HG03432 (cell line): ENCODE results near the gene RET.

Experiments
- ATAC-seq: cut with Tn5 transposase; IDR thresholded peaks from one replicate; pipeline ENCODE4 v1.9.1; 2021; ENCODE audit warnings: mild to moderate bottlenecking, moderate library complexity; ENCODE audit not compliant: unreplicated experiment

RET gene

GRCh38 chr10:43061331-43061730, 15.5 kb upstream of the RET start:
- no peak for ATAC-seq

- no peak for ATAC-seq
Observed at GRCh38 chr10:43061760-43062159, 15.1 kb upstream of the RET start.

GRCh38 chr10:43062402-43063160, 14.3 kb upstream of the RET start:
- no peak for ATAC-seq

- no peak for ATAC-seq
Observed at GRCh38 chr10:43064331-43065075, 12.4 kb upstream of the RET start.

DNA sequence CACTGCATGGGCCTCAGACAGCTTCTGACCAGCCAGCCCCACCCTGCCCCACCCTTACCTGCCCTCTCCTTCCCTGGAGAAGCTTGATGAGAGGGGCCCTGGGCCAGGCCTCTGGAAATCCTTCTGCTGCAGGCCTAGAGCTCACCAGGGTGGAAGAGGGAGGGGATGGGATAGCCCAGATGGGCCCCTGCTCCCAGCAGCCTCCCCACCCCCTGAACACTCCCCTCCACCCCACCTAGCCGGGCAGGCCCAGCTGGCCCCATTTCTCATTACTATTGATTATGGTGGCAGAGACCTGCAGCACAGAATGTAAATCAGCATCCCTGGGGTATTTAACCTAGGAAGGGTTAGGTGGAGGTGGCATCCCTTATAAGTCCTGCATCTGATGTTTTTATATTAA, 11.6 kb upstream of the RET start:
- no peak for ATAC-seq

DNA sequence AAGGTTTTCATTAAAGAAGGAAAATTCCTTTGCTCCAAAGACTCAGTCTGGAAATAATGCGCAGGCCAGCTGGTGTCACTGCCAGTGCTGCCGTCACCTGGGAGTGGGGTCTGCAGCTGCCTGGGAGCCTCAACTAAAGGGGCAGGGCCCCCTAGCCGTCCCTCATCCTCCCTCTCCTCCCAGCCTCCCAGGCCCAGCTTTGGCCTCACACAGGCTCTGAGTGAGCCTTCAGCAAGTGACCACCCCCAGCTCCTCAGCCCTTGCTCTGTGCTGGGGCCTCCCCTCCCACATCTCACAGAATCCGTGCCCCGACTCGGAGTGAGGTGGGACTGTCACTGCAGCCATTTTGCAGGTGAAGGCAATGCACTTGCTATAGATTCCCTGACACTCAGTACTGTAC, 11.1 kb upstream of the RET start:
- no peak for ATAC-seq

DNA sequence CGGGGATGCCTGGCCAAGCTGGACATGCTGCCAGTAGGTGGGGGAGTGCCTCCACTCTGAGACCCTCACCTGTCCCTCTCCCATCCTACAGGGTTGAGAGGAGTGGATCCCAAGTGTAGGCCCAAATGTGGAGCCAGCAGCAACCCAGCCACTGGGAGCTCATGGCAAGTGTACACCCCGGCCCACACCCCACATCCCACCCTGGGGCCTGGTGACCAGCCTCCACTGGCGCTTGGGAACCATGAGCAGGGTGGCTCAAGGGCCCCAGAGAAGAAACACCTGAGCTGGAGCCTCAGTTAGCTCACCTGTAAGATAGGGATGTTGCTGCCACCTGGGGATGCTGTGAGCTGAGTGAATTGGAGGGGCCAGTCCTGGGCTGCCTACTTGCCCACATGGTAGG, 10.4 kb upstream of the RET start:
- ATAC-seq = no peak

- no peak for ATAC-seq
Observed at GRCh38 chr10:43067391-43068135, 9.3 kb upstream of the RET start.

DNA sequence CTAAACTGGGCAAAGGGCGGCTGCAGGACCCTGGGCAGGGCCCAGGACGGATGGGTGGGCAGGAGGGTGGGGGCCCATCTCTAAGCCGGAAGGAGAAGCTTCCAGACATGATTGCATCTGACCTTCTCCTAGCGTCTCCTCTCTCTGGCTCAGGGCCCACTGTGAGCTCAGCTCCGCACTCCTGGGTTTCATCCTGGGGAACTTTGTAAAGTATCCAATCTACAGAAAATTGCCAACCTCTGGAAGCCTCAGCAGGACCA, 8.8 kb upstream of the RET start:
- no peak for ATAC-seq

DNA sequence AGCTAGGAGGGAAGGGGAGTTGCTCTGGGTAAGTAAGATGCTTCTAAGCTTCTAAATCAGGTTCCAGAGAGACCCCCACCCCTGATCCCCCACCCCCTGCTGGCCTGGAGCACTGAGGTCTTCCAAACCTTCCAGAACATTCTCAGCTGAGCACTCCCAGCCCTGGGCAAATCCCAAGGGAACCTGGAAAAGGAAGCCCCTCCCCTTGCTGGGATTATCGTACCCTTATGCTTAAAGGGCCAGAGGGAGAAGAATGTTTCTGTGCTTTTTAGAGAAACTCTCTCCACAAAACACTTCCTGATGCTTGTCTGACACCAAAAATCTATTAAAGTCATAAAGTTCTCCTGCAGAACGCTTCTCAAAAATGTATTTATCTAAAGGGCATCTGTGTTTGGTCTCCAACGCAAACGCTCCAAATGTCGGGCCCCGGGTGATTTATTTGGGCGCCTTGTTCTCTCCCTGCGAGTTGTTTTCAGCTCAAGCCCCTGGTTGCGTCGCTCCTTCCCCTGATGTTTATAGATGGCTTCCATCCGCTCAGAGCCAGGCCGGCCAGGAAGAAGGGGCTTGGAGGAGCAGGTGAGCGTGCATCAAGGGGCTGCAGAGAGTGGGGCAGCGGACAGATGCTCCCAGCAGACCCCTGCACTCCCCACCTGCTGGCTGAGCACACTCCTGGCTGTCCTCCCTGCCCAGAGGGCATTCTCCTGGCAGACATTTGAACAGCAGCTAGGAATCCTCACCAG, 8.2 kb upstream of the RET start:
- ATAC-seq = no peak

DNA sequence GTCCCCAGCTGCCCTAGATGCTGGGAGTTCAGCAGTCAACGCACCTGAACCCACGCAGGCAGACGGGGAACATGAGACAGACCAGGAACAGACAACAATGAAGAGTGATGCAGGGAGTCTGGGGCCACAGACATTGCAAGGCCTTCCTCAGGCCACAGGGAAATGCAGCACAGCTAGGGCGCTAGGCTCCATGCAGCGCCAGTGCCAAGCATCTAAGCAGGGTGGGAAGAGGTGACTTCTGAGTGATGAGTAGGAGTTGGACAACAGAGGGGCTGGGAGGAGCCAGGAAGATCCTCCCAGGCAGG, 7.7 kb upstream of the RET start:
- no peak for ATAC-seq

- ATAC-seq = no peak
Observed at GRCh38 chr10:43069579-43069978, 7.3 kb upstream of the RET start.

DNA sequence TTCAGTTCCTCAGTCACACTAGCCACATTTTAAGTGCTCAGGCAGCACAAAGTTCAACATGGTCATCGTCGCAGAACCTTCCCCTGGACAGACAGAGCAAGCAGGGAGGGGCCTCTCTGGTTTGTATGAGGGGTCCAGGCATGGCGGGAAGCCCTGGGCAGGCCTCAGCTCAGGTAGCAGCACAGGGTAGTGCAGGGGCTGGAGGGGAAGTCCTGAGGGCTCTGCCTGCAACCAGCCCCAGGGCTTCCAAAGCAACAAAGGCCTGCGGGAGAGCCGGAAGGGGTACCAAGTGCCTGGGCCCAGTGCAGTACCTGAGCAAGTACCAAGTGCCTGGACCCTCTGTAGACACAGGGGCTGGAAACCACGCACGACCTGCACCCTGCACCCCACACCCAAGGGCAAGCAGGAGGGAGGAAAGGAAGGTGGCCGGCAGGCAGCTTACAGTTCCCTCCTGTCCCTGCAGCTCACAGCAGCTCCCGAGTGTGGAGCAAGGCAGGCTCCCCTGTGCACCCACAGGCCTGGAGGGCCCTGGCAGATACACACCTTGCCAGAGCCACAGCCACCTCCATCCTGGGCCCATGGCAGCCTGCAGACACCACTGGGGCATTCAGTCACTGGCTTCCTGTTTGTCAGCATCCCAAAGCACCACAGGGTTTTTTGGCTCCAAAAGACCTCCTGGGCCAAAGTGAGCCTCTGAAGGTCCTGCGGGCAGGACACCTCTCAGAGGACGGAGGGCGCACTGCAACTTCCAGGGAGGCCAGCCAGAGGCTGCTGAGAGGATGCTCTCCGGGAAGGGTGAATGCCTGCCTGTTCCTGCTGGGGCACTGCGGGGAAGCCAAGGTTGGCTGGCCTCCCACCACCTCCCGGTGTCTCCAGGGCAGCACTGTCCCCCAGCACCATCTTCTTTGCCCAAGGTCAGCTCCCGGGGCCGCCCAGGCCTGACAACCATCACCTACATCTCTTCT, 6.5 kb upstream of the RET start:
- ATAC-seq = no peak

- no peak for ATAC-seq
Observed at GRCh38 chr10:43071865-43072650, 4.8 kb upstream of the RET start.

GRCh38 chr10:43073191-43073590, 3.7 kb upstream of the RET start:
- no peak for ATAC-seq

DNA sequence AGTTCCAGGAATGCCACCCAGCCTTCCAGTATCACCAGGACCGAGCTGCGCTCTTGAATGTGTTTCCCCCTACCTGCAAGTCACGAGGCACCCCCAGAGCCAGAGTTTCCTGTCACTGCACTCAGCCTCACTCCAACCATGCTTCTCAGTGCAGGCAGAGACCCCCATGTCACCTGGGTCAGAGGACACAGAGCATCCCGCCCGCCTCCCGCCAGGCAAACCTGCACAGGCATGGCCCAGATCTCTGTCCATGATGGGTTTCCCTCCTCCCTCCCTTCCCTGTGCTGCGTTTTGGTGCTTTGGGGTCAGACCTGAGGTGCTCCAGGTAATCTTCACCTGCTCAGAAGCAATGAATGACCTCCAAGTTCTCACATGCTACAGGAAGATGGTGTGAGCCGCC, 3.1 kb upstream of the RET start:
- ATAC-seq = no peak

GRCh38 chr10:43074409-43074808, 2.5 kb upstream of the RET start:
- ATAC-seq = no peak

DNA sequence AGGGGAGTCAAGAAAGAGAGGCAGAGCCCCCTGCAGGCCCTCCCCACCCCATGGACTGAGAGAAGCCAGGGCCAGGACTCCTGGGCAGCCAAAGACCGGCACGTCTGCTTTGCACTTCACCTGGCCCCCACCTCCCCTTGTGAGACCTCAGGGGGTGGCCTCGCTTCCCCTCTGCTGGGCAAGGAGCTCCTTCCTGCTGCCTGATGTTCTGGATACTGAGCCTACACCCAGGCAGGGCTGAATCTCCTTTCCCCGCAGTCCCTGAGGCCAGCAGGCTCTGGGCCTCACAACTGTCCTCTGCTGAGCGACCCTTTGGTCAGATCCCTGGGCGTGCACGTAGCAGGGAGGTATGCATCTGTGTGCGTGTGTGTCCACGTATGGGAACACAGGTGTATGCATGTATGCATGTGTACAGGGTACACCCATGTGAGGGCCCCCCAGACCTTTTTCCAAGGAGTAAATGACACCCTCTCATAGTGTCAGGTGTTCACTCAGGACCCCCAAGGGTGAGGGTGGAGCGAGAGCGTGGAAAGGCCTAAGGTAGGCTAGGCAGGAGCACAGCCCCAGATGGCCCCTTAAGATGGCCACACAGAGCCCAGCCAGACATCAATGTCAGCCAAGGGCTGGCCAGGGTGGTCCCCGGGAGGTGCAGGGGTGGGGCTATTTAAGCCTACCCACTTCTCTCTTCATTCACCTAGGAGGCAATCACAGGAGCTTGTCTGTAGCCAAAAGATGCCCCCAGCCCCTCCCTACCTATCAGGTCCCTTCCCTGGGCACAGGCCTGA, 1.9 kb upstream of the RET start:
- ATAC-seq = no peak

DNA sequence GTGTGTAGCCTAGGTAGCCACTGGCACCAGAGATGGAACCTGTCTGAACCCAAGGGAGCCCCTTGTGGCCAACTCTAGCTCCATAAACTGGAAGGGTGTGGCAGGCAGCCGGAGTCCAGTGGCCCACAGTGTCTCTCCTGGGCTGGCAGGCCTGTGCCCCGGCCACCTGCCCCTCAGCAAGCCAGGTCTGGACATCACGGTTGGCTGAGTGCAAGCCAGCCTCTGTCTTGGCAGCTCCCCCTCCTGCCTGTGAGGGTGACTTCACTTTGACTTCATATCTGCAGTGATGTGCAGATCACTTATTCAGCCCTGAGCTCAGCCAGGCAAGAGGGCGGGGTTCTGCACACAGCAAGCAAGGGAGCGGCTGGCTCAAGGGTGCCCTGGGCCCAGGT, 1.3 kb upstream of the RET start:
- ATAC-seq = no peak
